HFF-Myc (cell line): ENCODE data around the gene ZNF724.
A peak's percentile ranks its signal among the peaks of the same experiment; 100 is the strongest.
"Not testable (repeated sequence)": the region's sequence is repeated elsewhere in the genome, so short reads cannot be mapped to it uniquely, and the experiment has no call there.

Experiments
- DNase-seq: peaks from one replicate; pipeline ENCODE4 v3.0.0-alpha.2; 2011; ENCODE audit warnings: low read depth; ENCODE audit errors: extremely low read depth
- H3K4me3 ChIP-seq: replicated peaks from 2 replicates; pipeline ENCODE4 v1.5.1; 2011; ENCODE audit warnings: low read depth, mild to moderate bottlenecking, control low read depth, low read length
- TF ChIP-seq, protein P1 (sequence below): IDR thresholded peaks from 2 replicates; pipeline ENCODE4 v1.5.1; 2012; ENCODE audit warnings: mild to moderate bottlenecking, low read depth, low read length, control low read depth; ENCODE audit errors: missing control alignments

The ZNF724 gene

DNA sequence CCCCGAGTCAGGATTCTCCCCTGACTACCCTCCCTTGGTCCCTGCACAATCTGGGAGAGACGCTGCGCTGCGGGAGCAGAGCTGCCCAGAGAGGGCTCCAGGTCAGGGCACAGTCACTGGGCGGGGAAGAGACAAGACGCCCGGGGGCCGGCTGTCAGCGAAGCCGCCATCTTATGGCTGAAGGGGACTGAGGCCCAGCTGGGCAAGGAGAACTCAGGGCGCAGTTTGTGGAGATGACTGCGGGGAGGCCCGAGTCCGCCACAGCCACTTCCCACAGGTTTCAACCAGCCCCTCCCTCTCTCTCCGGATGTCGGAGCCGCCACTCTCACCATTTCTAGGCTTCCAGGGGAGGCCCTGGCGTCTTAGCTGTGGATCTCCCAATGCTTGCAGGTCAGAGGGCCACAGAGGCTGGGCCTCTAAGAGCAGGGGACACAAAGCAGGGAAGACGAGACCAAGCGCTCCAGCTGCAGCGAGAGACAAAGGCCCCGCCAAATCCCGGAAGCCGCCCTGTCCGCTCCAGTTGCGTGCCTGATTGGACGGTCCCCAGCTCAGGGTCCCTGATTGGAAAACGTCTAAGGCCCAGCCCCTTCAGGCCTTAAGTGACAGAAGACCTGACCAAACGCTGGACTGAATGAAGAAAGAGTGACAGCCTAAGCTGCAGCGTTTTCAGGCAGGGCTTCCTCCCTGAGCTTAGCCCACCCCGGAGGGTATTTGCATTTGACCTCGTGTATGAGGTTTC, at the start of gene ZNF724:
TSS of gene ZNF724 (minus strand) at position 484 of the 739 bp plus-strand sequence. CDS start at position 332, 152 bp downstream.
- TF ChIP-seq, protein P1, sequence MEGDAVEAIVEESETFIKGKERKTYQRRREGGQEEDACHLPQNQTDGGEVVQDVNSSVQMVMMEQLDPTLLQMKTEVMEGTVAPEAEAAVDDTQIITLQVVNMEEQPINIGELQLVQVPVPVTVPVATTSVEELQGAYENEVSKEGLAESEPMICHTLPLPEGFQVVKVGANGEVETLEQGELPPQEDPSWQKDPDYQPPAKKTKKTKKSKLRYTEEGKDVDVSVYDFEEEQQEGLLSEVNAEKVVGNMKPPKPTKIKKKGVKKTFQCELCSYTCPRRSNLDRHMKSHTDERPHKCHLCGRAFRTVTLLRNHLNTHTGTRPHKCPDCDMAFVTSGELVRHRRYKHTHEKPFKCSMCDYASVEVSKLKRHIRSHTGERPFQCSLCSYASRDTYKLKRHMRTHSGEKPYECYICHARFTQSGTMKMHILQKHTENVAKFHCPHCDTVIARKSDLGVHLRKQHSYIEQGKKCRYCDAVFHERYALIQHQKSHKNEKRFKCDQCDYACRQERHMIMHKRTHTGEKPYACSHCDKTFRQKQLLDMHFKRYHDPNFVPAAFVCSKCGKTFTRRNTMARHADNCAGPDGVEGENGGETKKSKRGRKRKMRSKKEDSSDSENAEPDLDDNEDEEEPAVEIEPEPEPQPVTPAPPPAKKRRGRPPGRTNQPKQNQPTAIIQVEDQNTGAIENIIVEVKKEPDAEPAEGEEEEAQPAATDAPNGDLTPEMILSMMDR = no peak
- DNase-seq = peak; percentile 96
- H3K4me3 ChIP-seq = peak within 1 kb of the TSS; percentile 71

DNA sequence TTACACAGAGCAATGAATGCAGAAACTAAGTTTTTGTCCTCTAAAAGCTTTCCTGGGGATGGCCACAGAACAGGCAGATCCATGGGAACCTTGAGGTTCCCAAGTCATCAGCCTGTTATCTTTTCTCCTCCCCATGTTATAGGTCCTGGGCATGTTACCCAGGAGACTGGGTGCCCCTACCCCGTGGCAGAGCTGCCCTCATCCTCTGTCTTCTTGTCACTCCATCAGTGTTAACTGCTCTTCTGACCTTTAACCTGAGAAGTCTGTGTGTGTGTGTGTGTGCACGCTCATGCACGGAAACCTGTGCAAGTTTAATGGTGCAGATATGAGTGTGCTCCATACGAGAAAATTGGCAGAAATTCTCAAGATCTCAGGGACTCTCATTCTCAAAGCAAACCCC, 43.9 kb upstream of the ZNF724 start:
- H3K4me3 ChIP-seq = no peak overlapping the region
- TF ChIP-seq, protein P1 = no peak
- DNase-seq = no peak

DNA sequence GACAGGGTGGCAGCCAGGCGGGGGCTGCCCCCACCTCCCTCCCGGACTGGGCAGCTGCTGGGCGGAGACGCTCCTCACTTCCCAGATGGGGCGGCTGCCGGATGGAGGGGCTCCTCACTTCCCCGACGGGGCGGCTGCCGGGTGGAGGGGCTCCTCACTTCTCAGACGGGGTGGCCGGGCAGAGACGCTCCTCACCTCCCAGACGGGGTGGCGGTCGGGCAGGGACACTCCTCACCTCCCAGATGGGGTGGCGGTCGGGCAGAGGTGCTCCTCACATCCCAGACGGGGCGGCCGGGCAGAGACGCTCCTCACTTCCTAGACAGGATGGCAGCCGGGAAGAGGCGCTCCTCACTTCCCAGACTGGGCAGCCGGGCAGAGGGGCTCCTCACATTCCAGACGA, 39.8 kb upstream of the ZNF724 start:
- not testable (repeated sequence) for H3K4me3 ChIP-seq, DNase-seq

DNA sequence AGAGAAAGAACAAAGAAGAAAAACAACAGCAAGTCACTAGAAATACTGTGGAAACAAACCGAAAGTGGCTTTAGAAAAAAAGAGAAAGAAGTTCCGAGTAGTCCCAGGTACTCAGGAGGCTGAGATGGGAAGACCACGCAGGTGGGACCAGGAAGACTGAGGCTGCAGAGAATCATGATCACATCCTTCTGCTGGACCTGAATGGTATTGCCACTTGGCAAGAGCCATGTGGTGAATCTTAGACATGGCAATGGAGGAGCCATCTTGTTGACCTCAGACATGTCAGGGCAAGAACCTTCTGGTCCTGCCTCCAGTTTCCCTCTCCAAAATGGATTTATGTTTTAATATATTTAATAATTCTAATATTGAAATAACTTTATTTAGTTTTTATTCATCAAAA, 37.4 kb upstream of the ZNF724 start:
- TF ChIP-seq, protein P1 = no peak
- no peak for DNase-seq
- H3K4me3 ChIP-seq = no peak overlapping the region

DNA sequence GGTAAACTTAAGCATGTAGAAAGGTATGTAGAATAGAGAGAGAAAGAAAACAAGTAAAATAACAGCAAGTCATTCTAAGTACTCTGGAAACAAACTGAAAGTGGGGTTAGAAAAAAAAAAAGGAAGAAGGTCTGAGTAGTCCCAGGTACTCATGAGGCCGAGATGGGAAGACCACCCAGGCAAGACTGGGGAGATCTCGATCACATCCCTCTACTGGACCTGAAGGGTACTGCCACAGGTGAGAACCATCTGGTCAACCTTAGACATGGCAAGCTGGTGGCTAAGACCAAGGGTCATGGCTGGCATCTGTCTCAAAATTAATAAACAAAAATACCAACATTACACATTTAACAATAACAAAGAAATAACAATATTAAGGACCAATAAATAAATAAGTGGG, 36.3 kb upstream of the ZNF724 start:
- no peak for DNase-seq
- TF ChIP-seq, protein P1 = peak; percentile 32
- no peak overlapping the region for H3K4me3 ChIP-seq

DNA sequence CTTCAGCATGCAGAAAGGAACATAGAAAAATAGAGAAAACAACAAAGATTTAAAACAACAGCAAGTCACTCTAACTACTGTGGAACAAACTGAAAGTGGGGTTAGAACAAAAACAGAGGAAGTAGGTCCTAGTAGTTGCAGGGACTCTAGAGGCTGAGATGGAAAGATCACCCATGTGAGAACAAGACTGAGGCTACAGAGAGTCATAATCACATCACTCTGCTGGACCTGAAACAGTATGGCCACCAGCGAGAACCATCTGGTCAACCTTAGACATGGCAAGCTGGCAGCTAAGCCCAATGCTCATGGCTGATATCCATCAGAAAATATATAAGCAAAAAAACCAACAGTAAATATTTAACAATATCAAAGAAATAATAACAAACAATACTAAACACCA, 35.8 kb upstream of the ZNF724 start:
- no peak overlapping the region for H3K4me3 ChIP-seq
- no peak for DNase-seq
- TF ChIP-seq, protein P1 = no peak

DNA sequence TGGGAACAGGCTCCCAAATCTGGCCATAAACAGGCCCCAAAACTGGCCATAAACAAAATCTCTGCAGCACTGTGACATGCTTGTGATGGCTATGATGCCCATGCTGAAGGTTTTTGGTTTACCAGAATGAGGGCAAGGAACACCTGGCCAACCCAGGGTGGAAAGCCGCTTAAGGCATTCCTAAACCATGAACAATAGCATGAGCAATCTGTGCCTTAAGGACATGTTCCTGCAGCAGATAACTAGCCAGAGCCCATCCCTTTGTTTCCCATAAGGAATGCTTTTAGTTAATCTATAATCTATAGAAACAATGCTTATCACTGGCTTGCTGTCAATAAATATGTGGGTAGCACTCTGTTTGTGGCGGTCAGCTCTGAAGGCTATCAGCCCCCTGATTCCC, 35.1 kb upstream of the ZNF724 start:
- not testable (repeated sequence) for H3K4me3 ChIP-seq, DNase-seq

DNA sequence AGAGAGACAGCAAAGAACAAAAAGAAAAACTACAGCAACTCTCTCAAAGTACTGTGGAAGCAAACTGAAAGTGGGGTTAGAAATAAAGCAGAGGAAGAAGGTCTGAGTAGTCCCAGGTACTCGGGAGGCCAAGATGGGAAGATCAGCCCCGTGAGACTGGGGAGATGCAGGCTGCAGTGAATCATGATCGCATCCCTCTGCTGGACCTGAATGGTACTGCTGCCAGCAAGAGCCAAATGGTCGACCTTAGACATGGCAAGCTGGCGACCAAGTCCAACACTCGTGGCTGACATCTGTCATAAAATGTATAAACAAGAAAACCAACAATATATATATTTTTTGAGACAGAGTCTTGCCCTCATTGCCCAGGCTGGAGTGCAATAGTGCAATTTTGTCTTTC, 33.7 kb upstream of the ZNF724 start:
- TF ChIP-seq, protein P1 = peak; percentile 37
- DNase-seq = no peak
- H3K4me3 ChIP-seq = no peak overlapping the region
